Stimulated activated CD8-positive, alpha-beta memory T cell treated with anti-CD3 and anti-CD28 coated beads, Interleukin-12 subunit alpha, Interleukin-12 subunit beta, amount 100 ng/mL, for 1 hour (primary cell): ENCODE data around the gene APBB2.
A peak's percentile ranks its signal among the peaks of the same experiment; 100 is the strongest.

ENCODE experiments used
- DNase-seq: peaks from one replicate; pipeline ENCODE4 v3.0.0-alpha.2; 2020; ENCODE audit warnings: low read depth

The APBB2 gene

DNA sequence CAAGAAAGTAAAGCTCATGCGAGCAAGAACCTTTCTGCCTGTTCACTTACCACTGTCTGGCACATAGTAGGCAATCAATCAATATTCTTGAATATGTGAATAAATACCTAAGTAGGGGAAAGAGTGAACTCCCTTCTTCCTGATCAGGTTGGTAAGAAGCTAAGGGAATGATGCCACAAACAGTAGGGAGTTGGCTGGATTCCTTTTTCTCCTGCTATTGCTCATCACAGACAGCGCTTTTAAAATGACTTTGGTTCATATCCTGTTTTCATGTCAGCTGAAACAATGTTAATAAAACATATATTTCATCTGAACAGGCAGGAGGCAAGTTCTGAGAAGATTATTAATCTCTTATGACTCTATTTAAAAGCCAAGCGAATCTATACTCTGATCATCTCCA, 365.4 kb downstream of the APBB2 start:
- no peak for DNase-seq

DNA sequence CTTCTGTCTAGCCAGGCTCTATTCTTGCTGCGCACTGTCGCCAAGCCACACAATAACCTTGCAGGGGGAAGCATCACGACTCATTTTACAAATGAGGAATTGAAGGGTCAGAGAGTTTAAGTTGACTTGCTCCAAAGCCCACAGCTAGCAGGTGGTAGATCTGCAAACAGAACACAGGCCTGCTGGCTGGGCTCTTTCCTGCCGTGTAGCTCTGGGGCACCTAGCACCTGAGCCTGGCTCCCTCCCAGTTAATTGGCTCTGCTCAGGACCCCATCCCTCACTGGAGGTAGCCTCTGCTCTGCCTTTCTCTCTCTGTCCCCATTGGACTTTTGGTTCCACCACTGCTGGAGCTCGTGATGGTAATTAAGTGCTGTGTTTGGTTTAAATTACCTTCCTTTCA, 366.1 kb downstream of the APBB2 start:
- DNase-seq, result no peak

GRCh38 chr4:40846532-40846931, 367.8 kb downstream of the APBB2 start:
- no peak for DNase-seq

GRCh38 chr4:40845154-40845835, 369.0 kb downstream of the APBB2 start:
- DNase-seq, result no peak

DNA sequence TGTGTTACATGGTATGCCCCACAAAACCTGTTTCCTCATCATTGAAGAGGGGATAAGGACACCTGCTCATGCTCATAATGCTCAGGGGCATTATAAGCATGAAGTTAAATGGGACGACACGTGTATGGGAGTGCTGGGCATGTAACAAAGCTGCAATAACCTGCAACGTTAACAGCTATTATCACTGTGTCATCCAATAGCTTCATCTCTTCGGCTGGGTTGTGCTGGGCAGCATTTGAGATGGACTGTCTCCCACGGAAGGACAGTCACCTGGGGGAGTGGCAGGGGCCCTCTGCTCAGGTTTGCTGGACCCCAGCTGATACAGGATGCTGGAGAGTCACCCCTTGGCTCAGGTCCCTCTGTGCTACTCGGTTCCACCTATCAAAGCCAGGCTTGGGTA, 370.1 kb downstream of the APBB2 start:
- no peak for DNase-seq

DNA sequence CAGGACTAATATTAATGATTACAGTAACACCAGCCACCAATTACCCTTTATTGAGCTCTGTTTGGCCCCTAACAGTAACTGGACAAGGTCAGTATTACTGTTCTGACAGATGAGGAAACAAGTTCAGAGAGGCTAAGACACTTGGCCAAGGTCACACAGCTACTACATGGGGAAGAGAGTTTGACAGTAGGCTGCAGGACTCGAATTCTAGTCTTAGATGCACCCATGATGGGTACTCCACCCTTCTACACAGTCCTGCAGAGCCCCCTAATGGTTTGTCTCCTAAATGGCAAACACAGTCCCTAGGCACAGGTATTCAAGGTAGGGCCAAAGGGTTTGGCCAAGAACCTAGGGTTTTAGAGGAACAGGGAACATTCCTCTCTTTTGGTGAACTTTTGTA, 370.6 kb downstream of the APBB2 start:
- no peak for DNase-seq

- DNase-seq, result no peak
Observed at GRCh38 chr4:40842725-40843423, 371.5 kb downstream of the APBB2 start.

GRCh38 chr4:40842318-40842717, 372.0 kb downstream of the APBB2 start:
- DNase-seq, result no peak

GRCh38 chr4:40840985-40841571, 373.3 kb downstream of the APBB2 start:
- peak; percentile 38 for DNase-seq

GRCh38 chr4:40840255-40840984, 373.9 kb downstream of the APBB2 start:
- DNase-seq, result no peak

DNA sequence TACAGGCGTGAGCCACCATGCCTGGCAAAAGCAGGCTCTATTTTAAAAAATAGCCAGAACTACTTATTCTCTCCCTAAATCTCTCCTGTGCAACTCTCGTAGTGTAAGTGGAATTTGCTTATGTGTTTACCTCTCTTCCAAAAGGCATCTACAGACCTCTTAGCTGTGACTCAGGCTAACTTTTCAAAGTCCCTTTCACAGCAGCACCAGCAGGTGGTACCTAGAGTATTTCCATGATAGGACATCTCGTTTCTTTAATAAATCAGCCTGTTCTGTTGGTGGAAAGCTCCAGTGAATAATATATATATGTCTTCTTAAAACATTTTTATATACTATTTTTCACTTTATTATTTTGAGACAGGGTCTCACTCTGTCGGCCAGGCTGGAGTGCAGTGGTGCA, 375.6 kb downstream of the APBB2 start:
- DNase-seq, result no peak

GRCh38 chr4:40837094-40837870, 377.1 kb downstream of the APBB2 start:
- no peak for DNase-seq

- no peak for DNase-seq
Observed at GRCh38 chr4:40833212-40833611, 381.1 kb downstream of the APBB2 start.

DNA sequence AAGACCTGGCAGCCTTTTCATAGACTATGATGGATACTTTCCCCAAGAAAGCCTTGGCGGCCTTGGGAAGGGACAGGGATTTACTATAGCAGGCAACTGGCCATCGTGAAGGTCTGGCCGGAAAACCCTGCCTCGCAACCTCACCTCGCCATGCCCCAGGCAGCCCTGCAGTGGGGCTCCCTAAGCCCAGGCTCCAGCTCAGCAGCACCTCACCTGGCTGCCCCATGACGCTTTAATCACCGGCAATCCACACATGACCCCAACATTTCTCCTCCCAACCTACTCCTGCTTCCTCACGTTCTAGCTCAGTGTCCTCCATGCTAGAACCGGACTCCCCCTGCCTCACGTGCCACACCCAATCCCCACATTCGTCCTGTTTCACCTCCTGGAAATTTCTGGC, 382.2 kb downstream of the APBB2 start:
- no peak for DNase-seq

GRCh38 chr4:40831146-40831907, 383.0 kb downstream of the APBB2 start:
- no peak for DNase-seq

- no peak for DNase-seq
Observed at GRCh38 chr4:40829586-40829985, 384.8 kb downstream of the APBB2 start.

GRCh38 chr4:40828661-40829060, 385.7 kb downstream of the APBB2 start:
- no peak for DNase-seq

DNA sequence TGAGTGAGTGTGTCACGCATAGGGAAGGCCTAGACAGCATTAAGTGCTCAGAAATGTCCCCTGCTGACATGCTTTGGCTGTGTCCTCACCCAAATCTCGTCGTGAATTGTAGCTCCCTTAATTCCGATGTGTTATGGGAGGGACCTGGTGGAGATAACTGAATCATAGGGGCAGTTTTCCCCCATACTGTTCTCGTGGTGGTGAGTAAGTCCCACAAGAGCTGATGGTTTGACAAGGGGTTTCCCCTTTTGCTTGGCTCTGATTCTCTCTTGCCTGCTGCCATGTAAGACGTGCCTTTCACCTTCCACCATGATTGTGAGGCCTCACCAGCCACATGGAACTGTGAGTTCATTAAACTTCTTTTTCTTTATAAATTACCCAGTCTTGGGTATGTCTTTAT, 386.6 kb downstream of the APBB2 start:
- no peak for DNase-seq

DNA sequence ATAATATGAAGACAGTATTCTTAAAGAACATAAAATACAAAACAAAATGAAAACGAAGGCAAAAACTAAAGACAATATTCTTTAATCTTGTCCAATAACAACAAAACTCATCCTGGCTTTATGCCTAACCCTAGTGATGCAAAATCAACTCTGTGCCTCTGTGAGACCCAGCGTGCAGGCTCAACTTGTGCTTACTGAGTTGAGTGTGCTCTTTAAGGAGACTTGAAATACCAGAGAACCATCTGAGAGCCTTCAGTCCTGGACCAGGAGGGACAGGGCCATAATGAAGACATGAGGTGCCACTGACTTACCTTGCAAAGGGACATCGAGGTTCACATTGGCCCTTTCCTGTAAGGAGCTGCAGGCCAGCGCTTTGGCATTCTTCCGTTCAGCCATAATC, 387.5 kb downstream of the APBB2 start:
- no peak for DNase-seq

DNA sequence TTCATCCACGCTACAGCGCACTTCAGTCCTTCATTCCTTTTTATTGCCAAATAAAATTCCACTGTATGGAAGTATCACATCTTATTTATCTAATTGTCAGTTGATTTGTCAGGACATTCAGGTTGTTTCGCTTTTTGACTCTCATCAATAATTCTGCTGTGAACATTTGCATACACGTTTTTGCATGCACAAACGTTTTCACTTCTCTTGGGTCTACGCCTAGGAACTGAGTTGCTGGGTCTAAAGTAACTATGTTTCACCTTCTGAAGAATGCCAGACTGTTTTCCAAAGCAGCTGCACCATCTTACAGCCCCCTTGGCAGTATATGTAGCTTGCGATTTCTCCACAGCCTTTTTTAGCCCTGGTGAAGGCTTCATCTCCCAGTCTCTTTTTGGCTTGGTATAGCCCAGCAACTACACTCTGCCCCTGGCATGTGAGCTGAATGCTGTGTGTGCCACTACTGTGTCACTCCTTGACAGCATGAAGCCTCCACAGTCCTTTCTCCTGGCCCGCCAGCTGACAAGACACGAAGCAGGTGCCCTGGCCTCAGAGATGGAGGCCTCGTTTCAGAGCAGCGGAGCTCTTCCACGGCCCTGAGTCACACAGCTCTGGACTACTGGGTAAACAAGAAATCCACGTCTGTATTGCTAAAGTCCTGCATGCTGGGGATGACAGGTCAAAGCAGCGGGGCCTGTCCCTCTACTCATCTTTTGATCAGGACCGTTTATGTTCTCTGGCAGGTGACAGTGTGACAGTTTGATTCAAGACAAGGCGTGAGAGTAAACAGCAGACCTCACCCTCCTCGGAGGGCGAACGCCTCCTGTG, 389.1 kb downstream of the APBB2 start:
- no peak for DNase-seq
